ENCODE results near the gene GSTT2B. TPM values are rescaled to one million over a fixed set of nuclear protein-coding genes. Genes with fewer than 3 reads are reported as not detected.
"Not testable (repeated sequence)": the region's sequence is repeated elsewhere in the genome, so short reads cannot be mapped to it uniquely, and the experiment has no call there.

Gene GSTT2B
- total RNA-seq, 3 donors from 2014 or later, result 1.1 to 4.5 (median 2.0) TPM

DNA sequence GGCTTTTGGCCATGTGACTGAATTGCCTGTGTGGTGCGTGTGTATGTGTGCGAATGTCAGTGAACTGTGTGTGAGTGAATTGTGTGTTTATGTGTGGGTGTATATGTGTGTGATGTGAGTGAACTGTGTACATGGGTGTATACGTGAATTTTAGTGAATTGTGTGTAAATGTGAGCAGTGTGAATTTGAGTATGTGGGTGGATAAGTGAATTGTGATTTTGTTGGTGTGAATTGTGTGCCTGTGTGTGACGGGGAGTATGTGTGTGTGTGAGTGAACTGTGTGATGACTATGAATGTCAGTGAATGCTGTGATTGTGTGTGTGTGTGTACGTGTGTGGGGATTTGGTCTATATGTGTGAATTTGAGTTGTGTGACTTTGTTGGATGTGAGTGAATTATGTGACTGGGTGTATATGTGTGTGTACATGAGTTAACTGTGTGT lies 9.2 kb upstream of the GSTT2B start:
- Histone ChIP-seq H3K4me3 (no peak overlapping the region), H3K4me1 (ENCODE audit: low read depth) (no peaks in the 10 kb centered on the region), H3K36me3 (ENCODE audit: low read depth) (peaks cover 3% of the 10 kb centered on the region), H3K9me3 (no peaks in the 10 kb centered on the region)
- TF ChIP-seq, protein P1, sequence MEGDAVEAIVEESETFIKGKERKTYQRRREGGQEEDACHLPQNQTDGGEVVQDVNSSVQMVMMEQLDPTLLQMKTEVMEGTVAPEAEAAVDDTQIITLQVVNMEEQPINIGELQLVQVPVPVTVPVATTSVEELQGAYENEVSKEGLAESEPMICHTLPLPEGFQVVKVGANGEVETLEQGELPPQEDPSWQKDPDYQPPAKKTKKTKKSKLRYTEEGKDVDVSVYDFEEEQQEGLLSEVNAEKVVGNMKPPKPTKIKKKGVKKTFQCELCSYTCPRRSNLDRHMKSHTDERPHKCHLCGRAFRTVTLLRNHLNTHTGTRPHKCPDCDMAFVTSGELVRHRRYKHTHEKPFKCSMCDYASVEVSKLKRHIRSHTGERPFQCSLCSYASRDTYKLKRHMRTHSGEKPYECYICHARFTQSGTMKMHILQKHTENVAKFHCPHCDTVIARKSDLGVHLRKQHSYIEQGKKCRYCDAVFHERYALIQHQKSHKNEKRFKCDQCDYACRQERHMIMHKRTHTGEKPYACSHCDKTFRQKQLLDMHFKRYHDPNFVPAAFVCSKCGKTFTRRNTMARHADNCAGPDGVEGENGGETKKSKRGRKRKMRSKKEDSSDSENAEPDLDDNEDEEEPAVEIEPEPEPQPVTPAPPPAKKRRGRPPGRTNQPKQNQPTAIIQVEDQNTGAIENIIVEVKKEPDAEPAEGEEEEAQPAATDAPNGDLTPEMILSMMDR (IDR thresholded peaks at IDR 0.05), result no peak
- intact Hi-C loops (cut with DNase I, micrococcal nuclease), result loop anchor here in 1 of 2 donors (5.0 kb wide), 1 partner anchor 43 kb away; no protein-coding TSS in a partner anchor
- ATAC-seq, result no peak
- DNase-seq, result no peak

DNA sequence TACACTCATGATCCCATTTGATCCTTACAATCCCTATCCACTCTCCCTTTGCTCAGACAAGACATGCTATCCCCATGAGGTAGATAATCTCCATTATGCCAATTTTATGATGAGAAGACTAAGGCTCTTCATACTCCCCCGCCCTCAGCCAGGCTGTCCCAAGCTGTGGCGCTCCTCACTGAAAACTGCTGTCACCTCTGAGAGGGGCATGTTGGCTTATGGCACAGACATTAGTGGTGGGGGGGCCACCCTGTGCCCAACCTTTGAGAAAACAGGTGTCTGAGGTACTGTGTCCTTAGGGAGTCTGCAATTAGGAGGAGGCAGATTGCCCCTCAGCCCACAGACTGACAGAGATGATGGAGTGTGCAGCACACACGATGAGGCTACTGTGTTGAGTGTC lies 8.1 kb upstream of the GSTT2B start:
- DNase-seq (no peak), ATAC-seq (no peak)
- TF ChIP-seq, protein P1 (IDR thresholded peaks at IDR 0.05), result no peak
- H3K36me3 ChIP-seq (ENCODE audit: low read depth), result peaks cover 3% of the 10 kb centered on the region
- intact Hi-C loops (cut with DNase I, micrococcal nuclease), result no loop called here
- no peaks in the 10 kb centered on the region for H3K9me3 ChIP-seq
- no peak overlapping the region for H3K4me3 ChIP-seq
- H3K4me1 ChIP-seq (ENCODE audit: low read depth), result no peaks in the 10 kb centered on the region

DNA sequence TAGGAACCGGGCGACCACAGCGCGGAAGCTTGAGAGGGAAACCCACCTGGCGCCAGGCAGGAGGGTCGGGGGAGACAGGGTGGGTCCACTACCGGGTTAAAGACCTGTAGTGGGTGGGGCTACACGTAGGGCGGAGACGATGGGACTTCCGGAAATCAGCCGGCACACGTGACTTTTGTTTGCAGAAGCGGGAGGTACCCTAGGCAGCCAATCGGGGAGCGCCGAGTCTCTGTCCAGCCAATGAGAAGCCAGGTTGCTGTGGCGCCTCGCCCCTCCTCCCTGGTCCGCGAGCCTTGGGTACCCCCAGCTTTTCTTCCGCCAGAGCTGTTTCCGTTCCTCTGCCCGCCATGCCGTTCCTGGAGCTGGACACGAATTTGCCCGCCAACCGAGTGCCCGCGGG lies 5.6 kb upstream of the GSTT2B start, which contains the start of gene DDTL:
DDTL (plus strand) TSS at position 321 of the 400 bp plus-strand sequence; CDS start at position 348, 27 bp downstream.
- intact Hi-C loops (cut with DNase I, micrococcal nuclease); H3K4me1 ChIP-seq (ENCODE audit: low read depth); H3K9me3 ChIP-seq; DNase-seq; H3K36me3 ChIP-seq (ENCODE audit: low read depth); H3K4me3 ChIP-seq: not testable (repeated sequence)
- peak; percentile 96 for ATAC-seq

DNA sequence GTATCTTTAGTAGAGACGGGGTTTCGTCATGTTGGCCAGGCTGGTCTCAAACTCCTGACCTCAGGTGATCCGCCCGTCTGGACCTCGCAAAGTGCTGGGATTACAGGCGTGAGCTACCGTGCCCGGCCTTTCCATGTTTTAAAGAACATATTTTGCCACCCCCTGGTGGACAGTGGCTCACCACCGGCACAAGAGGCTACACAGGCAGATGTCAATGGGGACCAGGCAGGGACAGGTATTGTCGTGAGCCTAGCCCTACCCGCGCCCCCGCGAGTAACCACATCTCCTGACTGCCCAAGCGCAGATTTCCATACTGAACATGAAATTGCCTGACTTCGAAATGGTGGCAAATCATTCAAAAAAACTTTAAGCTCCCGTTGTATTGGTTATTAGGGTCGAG lies 5.1 kb upstream of the GSTT2B start:
- H3K4me3 ChIP-seq; intact Hi-C loops (cut with DNase I, micrococcal nuclease): not testable (repeated sequence)
- peak; percentile 58 for ATAC-seq

DNA sequence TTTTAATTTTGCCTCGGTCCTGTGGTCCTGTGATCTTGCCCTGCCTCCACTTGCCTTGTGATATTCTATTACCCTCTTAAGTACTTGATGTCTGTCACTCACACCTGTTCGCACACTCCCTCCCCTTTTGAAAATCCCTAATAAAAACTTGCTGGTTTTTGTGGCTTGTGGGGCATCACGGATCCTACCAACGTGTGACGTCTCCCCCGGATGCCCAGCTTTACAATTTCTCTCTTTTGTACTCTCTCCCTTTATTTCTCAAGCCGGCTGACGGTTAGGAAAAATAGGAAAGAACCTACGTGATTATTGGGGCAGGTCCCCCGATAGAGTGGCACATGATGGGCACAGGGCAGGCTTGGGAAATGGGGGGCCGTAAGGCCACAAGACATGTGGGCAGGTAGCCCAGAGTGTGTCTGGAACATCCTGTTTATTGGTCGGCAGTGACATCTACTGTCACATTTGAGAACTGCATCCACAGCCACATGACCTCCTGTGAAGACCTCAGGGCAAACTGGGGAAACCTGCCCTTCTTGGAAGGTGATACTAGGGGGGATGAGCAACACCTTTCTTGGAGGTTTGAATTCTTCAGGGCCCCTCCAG lies 4.6 kb downstream of the GSTT2B start:
- H3K36me3 ChIP-seq (ENCODE audit: low read depth); H3K4me1 ChIP-seq (ENCODE audit: low read depth); H3K4me3 ChIP-seq; H3K9me3 ChIP-seq; intact Hi-C loops (cut with DNase I, micrococcal nuclease): not testable (repeated sequence)
- DNase-seq, result peak in 2 of 3 donors; percentile 60 to 93
- TF ChIP-seq, protein P1 (IDR thresholded peaks at IDR 0.05), result peak; percentile 80
- ATAC-seq, result peak; percentile 77

More for the DNA sequence above, 5.1 kb upstream of the GSTT2B start:
- DNase-seq; H3K4me1 ChIP-seq (ENCODE audit: low read depth); H3K36me3 ChIP-seq (ENCODE audit: low read depth); H3K9me3 ChIP-seq: not testable (repeated sequence)

DNA sequence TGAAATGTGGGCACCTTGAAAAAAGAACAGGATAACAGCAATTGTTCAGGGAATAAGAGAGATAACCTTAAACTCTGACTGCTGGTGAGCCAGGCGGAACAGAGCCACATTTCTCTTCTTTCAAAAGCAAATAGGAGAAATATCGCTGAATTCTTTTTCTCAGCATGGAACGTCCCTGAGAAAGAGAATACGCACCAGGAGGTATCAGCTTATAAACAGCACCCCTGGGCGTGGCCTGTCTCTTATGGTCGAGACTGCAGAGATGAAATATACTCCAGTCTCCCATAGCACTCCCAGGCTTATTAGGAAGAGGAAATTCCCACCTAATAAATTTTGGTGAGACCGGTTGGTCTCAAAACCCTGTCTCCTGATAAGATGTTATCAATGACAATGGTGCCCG lies 5.1 kb downstream of the GSTT2B start:
- H3K4me3 ChIP-seq; ATAC-seq; H3K36me3 ChIP-seq (ENCODE audit: low read depth); H3K4me1 ChIP-seq (ENCODE audit: low read depth); H3K9me3 ChIP-seq; intact Hi-C loops (cut with DNase I, micrococcal nuclease); DNase-seq: not testable (repeated sequence)

DNA sequence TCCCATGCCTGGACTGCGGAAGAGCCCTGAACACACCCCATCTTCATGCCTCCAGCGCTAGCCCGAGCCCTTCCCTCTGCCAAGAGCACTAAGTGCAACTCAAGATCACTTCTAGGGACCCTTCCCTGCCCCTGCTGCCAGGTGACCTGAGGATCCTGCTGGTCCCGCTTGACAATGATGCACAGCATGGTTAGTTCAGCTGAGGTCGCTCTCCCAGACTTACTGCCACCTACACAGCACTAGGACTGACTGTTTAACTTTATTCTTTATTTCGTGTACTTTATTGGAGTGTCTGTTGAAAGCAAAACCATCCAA lies 6.0 kb downstream of the GSTT2B start:
- H3K4me1 ChIP-seq (ENCODE audit: low read depth); ATAC-seq; H3K4me3 ChIP-seq; intact Hi-C loops (cut with DNase I, micrococcal nuclease); DNase-seq; H3K9me3 ChIP-seq; H3K36me3 ChIP-seq (ENCODE audit: low read depth): not testable (repeated sequence)

DNA sequence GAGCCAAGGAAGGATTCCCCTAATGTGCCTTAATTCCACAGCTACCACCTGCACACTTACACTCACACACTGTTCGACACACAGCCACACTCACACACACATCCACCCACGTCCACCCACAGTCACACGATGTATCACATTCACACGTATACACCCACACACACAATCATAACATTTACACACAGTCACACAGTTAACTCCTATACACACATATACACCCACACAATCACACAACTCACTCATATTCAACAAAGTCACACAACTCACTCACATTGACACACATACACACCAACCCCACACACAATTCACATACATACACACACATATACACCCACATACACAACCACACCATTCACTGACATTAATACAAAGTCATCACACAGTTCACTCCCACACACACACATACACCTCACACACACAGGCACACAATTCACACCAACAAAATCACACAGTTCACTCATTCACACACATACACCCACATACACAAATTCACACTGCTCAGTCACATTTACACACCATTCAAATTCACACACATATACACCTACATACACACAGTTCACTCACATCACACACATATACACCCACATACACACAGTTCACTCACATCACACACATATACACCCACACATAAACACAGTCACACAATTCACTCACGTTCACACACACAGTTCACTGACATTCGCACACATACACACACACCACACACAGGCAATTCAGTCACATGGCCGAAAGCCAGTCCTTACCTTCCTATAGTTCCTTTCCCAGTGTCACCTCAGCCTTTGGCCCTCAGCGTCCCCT lies 6.6 kb downstream of the GSTT2B start:
- intact Hi-C loops (cut with DNase I, micrococcal nuclease); H3K4me3 ChIP-seq; H3K9me3 ChIP-seq; H3K36me3 ChIP-seq (ENCODE audit: low read depth); DNase-seq; ATAC-seq; H3K4me1 ChIP-seq (ENCODE audit: low read depth): not testable (repeated sequence)

DNA sequence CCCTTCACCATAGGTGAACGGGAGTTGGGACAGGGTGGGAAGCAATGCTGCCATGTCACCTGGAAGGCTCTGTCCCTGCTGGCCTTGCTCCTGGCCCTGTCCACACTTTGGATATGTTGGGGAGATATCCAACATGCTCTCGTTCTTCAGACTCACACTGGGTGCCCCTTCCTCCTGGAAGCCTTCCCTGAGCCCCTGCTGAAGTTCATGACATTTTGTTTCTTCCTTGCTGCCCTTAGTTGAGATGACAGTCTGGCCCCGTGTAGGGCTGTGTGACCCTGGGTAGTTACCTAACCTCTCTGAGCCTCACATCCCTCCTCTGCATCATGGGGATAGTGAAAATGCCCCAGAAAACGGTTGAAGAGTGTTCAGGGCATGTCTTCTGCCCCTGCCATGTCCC lies 7.5 kb downstream of the GSTT2B start:
- H3K36me3 ChIP-seq (ENCODE audit: low read depth); H3K4me3 ChIP-seq; ATAC-seq; H3K9me3 ChIP-seq; intact Hi-C loops (cut with DNase I, micrococcal nuclease); DNase-seq; H3K4me1 ChIP-seq (ENCODE audit: low read depth): not testable (repeated sequence)

DNA sequence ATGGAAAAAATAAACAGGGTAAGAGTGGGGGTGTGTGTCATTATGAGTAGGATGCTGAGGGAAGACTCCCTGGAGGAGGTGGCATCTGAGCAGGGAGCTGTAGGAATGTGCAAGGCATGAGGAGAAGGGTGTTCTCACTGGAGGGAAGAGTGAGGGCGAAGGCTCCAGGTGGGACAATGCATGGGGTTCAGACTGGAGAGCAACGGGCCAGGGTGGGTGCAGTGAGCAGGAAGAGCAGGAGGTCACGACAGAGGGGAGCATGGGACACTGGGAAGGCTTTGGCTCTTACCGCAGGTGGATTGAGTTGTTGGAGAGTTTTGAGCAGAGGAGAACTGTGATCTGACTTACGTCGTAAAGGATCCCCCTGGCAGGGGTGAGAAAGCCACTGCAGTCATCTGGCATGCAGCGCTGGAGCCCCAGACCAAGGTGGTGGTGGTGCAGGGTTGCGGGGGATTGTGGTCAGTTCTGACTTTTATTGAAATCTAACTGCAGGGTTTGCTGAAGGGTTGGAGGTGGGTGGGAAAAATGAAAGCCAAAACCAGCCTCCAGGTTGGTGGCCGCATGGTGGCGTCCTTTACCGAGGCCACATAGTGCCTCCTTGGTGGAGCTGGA lies 8.1 kb downstream of the GSTT2B start:
- H3K36me3 ChIP-seq (ENCODE audit: low read depth); H3K4me3 ChIP-seq; ATAC-seq; H3K9me3 ChIP-seq; DNase-seq; intact Hi-C loops (cut with DNase I, micrococcal nuclease); H3K4me1 ChIP-seq (ENCODE audit: low read depth): not testable (repeated sequence)

DNA sequence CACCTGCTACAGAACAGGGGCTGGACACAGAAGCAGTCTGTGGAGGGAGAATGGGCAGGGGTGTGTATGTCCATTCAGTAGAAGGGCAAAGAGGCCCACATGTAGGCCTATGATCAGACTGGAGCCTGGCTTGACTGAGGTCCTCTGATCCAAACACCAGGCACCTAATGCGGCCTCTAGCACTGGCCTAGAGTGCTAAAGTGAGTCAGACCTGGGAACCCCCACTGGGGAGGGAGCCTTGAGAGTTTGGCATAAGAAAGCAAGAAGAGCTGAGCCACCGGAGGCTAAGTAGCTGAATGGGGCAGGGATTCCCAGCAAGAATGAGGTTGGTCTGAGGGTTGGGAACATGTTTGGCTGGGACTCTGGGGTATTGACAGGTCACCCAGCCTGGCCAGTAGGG lies 9.6 kb downstream of the GSTT2B start:
- ATAC-seq; intact Hi-C loops (cut with DNase I, micrococcal nuclease); H3K4me1 ChIP-seq (ENCODE audit: low read depth); H3K36me3 ChIP-seq (ENCODE audit: low read depth); H3K4me3 ChIP-seq; DNase-seq; H3K9me3 ChIP-seq: not testable (repeated sequence)

Measured in mucosa of descending colon (tissue), 3 donors.